Amniotic stem cell (primary cell): ENCODE measurements around the gene RAD51B.

Experiments used
- DNase-seq: peaks from one replicate; lab custom pipeline; 2025; lab: John Stamatoyannopoulos, UW

Gene RAD51B

DNA sequence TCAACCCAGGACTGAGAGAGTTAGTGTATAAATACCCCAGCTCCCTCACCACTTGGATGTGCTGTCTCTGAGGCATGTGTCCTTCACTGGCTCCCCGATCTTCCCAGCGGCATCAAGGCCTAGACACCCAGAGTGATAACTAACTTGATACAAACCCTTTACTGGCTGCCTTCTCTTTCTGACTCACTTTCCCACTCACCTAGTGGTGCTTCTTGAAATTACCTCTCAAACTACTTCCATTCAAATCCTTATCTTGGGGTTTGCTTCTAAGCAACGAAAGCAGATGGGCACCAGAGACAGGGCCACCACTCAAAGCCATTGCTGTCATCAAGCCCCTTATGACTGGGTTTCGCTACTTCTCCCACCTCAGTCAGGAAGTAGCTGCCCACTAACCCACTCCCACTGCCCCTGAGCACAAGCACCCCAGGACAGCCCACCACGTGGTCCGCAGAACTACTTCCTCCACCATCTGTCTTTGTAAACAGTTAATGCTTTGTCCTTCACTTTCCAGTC lies 956.1 kb downstream of the RAD51B start:
- DNase-seq: no peak

DNA sequence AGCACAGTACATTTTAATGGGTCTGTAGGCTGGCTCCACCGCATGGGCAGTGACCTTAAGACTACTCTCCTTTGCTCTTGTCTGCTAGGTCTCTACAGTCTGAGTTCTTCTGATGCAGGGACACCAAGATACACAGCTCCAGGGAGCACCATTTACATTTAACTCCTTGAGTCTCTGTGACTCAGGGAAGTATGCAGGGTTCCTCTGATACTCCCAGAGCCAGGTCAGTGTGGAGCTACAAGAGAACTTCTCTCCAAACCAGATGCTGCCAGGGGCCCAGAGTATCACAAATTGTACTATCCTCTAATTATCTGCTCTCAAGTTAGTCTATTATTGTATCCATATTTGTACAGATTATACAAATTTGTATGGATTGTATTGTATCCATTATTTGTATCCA lies 958.1 kb downstream of the RAD51B start:
- no peak for DNase-seq
